ENCODE measurements around the gene GPR156.

DNA sequence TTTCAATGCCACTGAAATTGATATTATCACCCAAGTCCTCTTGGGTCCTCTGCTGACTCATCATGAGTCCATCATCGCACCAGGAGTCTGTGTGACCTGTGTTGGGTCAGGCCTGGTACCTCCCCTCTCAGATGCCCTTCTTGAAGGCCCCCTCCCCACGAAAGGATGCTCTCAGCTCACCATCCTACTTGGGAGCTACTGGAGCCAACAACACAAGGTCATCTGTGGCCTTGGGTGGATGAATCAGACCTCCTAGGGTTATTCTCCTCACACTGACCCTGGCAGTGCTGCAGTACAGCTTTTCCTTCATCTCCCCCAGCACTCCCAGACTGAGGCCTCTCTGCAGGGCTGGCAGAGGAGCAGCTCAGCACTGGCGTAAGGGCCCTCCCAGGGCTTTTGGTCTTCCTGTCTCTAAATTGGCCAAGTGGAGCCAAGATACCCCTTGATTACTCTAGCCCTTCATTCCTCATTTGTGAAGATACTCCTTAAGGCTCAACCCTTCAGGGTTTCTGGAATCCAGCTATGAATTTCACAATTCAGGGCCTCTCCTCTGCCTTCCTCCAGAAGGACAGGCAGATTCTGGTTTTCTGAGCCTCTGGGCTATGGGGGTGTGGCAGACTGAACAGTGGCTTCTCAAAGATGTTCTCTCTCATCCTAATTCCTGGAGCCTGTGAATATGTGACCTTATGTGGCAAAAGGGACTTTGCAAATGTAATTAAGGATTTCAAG lies 110.0 kb downstream of the GPR156 start:
- no peak for TF ChIP-seq NR2F1 (conservative IDR thresholded peaks at IDR 0.05)
- TF ChIP-seq, protein P1, sequence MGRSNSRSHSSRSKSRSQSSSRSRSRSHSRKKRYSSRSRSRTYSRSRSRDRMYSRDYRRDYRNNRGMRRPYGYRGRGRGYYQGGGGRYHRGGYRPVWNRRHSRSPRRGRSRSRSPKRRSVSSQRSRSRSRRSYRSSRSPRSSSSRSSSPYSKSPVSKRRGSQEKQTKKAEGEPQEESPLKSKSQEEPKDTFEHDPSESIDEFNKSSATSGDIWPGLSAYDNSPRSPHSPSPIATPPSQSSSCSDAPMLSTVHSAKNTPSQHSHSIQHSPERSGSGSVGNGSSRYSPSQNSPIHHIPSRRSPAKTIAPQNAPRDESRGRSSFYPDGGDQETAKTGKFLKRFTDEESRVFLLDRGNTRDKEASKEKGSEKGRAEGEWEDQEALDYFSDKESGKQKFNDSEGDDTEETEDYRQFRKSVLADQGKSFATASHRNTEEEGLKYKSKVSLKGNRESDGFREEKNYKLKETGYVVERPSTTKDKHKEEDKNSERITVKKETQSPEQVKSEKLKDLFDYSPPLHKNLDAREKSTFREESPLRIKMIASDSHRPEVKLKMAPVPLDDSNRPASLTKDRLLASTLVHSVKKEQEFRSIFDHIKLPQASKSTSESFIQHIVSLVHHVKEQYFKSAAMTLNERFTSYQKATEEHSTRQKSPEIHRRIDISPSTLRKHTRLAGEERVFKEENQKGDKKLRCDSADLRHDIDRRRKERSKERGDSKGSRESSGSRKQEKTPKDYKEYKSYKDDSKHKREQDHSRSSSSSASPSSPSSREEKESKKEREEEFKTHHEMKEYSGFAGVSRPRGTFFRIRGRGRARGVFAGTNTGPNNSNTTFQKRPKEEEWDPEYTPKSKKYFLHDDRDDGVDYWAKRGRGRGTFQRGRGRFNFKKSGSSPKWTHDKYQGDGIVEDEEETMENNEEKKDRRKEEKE (IDR thresholded peaks at IDR 0.05) = no peak
- no peak for TF ChIP-seq CBFB (IDR thresholded peaks at IDR 0.05; ENCODE audit: low read depth)
- no peak for TF ChIP-seq EZH2 (IDR thresholded peaks at IDR 0.05; ENCODE audit: borderline replicate concordance, control insufficient read depth, low read depth, low read length)

Measured in GM12878 (cell line).